ENCODE results near the gene NBPF1. TPM values are rescaled to one million over a fixed set of nuclear protein-coding genes. Genes with fewer than 3 reads are reported as not detected.
"Not testable (repeated sequence)": the region's sequence is repeated elsewhere in the genome, so short reads cannot be mapped to it uniquely, and the experiment has no call there.

NBPF1 gene
- total RNA-seq, 3 donors from 2014 or later: 36.7 to 53.9 (median 42.7) TPM

DNA sequence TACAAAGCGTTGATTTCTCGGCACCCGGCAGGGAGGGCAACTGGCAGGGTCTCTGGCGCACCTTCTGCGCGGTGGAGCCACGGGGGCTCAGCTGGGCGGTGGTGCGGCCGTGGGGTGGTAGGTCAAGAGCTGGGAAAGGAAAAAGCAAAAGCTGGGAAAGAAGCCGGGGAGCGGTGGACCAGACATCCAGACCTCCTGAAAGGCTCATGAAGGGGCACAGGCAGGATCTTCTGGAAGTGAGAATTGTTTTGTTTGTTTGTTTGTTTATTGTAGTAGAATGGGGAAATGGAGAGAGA is 92.1 kb downstream of the NBPF1 start:
- Histone ChIP-seq H3K4me3 (no peak overlapping the region), H3K4me1 (no peaks in the 10 kb centered on the region), H3K9me3 (no peaks in the 10 kb centered on the region), H3K27me3 (peaks cover 0 to 8% of the 10 kb centered on the region in 2 donors), H3K27ac (no peak overlapping the region), H3K36me3 (no peaks in the 10 kb centered on the region)
- TF ChIP-seq POLR2A (IDR thresholded peaks at IDR 0.05) (no peak), POLR2AphosphoS5 (IDR thresholded peaks at IDR 0.05) (no peak)
- TF ChIP-seq, protein P1, sequence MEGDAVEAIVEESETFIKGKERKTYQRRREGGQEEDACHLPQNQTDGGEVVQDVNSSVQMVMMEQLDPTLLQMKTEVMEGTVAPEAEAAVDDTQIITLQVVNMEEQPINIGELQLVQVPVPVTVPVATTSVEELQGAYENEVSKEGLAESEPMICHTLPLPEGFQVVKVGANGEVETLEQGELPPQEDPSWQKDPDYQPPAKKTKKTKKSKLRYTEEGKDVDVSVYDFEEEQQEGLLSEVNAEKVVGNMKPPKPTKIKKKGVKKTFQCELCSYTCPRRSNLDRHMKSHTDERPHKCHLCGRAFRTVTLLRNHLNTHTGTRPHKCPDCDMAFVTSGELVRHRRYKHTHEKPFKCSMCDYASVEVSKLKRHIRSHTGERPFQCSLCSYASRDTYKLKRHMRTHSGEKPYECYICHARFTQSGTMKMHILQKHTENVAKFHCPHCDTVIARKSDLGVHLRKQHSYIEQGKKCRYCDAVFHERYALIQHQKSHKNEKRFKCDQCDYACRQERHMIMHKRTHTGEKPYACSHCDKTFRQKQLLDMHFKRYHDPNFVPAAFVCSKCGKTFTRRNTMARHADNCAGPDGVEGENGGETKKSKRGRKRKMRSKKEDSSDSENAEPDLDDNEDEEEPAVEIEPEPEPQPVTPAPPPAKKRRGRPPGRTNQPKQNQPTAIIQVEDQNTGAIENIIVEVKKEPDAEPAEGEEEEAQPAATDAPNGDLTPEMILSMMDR (IDR thresholded peaks at IDR 0.05): no peak
- intact Hi-C loops (cut with DNase I; ENCODE audit: low total_unique reads): no loop called here
- DNase-seq (ENCODE audit: low spot score in 2 of 2): no peak

DNA sequence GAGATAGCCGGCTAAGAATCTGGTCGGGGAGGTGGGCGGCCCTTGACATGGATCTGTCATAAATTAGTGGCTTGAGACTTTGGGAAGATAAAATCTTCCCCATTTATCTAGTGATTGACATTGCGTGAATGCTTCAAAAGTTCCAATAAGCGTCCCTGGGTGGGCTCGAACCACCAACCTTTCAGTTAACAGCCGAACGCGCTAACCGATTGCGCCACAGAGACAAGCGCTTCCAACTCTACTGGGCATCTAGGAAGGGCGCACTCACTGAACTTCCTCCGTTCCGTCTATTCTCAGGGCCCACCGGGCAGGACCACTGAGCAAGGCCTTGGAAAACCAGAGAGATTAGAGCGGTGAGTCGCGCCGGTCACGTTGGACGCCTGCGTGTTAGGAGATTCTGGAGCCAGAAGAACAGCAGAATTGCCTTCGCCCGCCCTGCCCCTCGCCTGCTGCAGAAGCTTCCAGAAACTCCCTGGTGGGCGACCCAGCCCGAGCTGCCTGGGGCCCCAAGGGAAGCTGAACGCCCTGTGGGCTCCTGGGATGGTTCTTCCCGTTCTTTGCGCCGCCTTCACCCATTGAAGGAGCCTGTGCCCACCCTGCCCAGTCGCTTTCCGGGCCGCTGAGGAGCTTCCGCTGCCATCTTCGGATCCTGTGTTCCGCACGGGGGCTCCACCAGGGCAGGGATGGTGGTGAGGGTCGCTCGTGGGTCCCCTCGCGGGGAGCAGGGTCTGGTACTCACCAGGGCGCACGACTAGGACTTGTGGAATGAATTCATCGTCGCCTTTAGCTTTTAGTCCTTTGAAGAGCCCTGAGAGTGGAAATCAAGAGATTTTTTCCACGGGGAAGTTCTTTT is 92.7 kb downstream of the NBPF1 start:
- H3K27me3 ChIP-seq; H3K36me3 ChIP-seq; H3K27ac ChIP-seq; H3K9me3 ChIP-seq; intact Hi-C loops (cut with DNase I; ENCODE audit: low total_unique reads); H3K4me1 ChIP-seq; DNase-seq (ENCODE audit: low spot score in 2 of 2); H3K4me3 ChIP-seq: not testable (repeated sequence)

DNA sequence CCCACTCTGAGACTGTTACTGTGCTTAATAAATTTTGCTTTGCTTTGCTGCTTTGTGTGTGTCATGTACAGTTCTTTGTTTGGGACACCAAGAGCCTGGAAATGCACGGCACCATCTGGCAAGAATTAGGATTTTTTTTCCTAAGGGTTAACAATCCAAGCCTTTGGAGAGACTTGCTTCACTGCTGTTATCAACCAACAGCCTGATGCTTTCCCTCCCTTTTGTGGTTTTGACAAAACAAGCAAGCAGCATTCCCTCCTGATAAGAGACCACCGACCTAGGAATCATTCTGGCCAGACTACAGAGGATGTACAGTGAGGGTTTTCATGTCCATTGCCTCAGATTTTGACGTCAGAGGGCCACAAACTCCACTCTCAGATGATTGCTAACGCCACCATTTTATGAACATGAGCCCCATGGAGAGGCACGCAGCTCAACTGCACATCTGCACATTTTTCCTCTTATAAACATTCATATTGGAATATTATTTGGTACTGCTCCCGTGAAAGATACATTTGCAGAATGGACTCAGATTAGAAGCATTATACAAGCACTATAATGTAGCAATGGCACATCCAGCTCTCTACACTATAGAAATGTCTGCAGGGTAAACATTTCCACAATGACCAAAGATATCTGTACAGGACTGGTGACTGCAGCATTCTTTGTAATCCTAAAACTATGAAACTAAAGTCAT is 94.0 kb downstream of the NBPF1 start:
- H3K4me3 ChIP-seq; DNase-seq (ENCODE audit: low spot score in 2 of 2); H3K9me3 ChIP-seq; H3K36me3 ChIP-seq; H3K4me1 ChIP-seq; H3K27me3 ChIP-seq; intact Hi-C loops (cut with DNase I; ENCODE audit: low total_unique reads); H3K27ac ChIP-seq: not testable (repeated sequence)

- DNase-seq (ENCODE audit: low spot score in 2 of 2); H3K27ac ChIP-seq; H3K4me1 ChIP-seq; intact Hi-C loops (cut with DNase I; ENCODE audit: low total_unique reads); H3K4me3 ChIP-seq; H3K9me3 ChIP-seq; H3K36me3 ChIP-seq; H3K27me3 ChIP-seq: not testable (repeated sequence)
These were observed 94.5 kb downstream of the NBPF1 start for GRCh38 chr1:16518913-16519254.

GRCh38 chr1:16516694-16517410 is 96.5 kb downstream of the NBPF1 start:
- DNase-seq (ENCODE audit: low spot score in 2 of 2); H3K9me3 ChIP-seq; H3K4me1 ChIP-seq; intact Hi-C loops (cut with DNase I; ENCODE audit: low total_unique reads); H3K36me3 ChIP-seq; H3K27ac ChIP-seq; H3K27me3 ChIP-seq; H3K4me3 ChIP-seq: not testable (repeated sequence)

DNA sequence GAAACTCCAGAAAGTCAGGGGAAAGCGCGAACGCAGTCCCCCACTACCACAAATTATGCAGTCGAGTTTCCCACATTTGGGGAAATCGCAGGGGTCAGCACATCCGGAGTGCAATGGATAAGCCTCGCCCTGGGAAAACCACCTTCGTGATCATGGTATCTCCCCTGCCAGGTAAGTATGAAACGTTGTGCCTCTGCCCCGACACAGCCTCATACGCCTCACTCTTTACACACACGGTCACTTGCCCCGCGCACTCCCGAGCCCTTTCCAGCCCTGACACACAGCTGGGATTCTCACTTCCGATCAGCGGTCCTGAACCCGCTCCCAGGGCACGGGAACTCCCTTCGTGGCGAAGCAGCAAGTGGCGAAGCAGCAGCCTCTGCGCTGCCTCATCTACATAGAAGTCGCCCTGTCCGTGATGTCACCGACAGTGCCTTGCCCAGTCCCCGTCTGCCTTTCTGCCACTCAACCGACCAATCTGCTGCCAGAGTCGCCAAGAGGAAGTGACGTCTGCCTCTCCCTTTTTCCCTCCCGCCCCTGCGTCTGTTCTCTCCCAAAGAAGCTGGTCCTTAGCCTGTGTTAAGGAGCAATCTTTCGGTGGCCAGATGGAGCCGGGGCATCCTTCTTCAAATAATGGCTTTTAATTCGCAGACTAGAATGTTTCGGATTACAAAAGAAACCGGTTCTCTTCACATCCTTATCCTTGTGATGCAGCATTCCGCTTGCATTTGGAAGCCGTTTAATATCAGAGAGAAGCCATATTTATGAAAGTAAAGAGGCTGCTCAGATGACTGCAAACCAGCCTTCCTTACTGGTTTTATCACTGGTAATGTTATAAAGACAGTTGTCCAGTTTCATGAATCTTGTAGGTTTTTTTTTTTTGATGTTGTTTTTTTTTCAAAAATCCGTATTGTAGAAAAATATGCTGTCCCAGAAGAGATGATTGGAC is 99.0 kb downstream of the NBPF1 start, which contains the start of gene RNU1-1:
Gene RNU1-1, minus strand, starts transcription at position 179 of the 949 bp plus-strand sequence.
- intact Hi-C loops (cut with DNase I; ENCODE audit: low total_unique reads); H3K36me3 ChIP-seq; H3K4me1 ChIP-seq; H3K9me3 ChIP-seq; H3K27me3 ChIP-seq: not testable (repeated sequence)
- Histone ChIP-seq H3K4me3 (peak within 1 kb of the TSS in 2 of 3 donors; percentile 40 to 67), H3K27ac (peak within 1 kb of the TSS; percentile 69 to 94)
- peak in 1 of 2 donors; percentile 79 for DNase-seq (ENCODE audit: low spot score in 2 of 2)
- TF ChIP-seq POLR2AphosphoS5 (IDR thresholded peaks at IDR 0.05): peak in 2 of 3 donors; percentile 59 to 61

DNA sequence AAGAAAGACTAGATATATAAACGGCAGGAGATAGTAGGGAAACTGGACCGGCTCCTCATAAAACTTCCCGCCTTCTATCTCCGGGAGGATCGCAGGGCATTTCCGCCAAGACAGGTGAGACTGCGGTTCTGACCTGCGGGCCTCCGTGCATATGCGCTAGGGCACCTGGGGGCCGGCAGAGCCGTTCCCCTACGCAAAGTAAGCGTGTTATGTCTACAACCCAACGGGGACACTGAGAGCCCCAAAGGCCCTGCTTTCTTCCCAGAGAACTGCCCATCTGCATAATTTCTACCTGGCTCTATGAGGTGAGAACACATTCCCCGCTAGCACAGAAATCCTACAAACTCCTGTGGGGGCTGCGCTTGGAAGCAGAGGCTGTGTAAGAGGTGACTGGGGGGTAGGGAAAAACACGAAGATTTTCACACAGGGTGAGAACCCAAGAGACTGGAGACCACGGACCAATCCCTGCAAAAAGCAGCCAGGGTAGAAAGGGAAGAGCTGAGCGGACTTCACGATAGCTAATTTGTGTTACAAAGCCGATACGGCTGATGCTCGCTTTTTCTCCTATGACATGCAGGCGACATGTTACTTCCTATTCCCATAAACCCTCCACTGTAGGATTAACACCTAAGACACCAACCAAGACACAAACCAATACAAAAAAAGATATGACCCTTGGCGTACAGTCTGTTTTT is 99.8 kb downstream of the NBPF1 start:
- H3K27me3 ChIP-seq; H3K36me3 ChIP-seq; H3K9me3 ChIP-seq; H3K4me1 ChIP-seq; intact Hi-C loops (cut with DNase I; ENCODE audit: low total_unique reads): not testable (repeated sequence)
- peak; percentile 64 for TF ChIP-seq POLR2A (IDR thresholded peaks at IDR 0.05)
- peak overlapping the region; percentile 60 to 94 for H3K27ac ChIP-seq
- DNase-seq (ENCODE audit: low spot score in 2 of 2): peak in 1 of 2 donors; percentile 46
- peak overlapping the region in 2 of 3 donors; percentile 40 to 60 for H3K4me3 ChIP-seq

DNA sequence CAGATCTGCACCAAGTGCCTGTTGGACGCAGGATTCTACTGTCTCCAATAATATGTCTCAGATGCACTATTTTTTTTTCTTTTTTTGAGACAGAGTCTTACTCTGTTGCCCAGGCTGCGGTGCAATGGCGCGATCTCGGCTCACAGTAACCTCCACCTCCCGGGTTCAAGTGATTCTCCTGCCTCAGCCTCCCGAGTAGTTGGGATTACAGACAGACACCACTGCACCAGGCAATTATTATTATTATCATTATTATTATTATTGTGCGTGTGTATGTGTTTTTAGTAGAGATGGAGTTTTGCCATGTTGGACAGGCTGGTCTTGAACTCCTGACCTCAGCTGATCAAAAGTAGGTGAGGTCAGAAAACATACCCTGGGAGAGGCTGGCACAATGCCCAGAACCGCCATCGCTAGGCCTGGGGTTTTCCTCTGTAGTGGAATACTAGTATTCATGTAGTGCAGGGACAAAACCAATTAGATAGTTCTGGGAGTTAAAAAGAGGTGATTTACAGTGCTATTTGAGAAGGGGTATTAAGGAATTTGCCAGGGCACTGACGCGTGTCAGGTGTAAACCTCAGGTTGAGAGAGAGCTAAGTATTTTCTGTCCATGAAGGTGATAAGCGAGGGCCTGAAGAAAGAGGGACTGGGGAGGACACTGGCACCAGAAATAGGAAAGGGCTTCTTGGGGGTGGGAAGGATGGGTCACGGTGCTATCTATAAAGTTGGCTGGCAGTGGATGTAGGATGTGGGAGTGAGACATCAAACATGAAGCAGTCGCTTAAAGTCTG is 100.5 kb downstream of the NBPF1 start:
- intact Hi-C loops (cut with DNase I; ENCODE audit: low total_unique reads); H3K9me3 ChIP-seq; H3K27me3 ChIP-seq; DNase-seq (ENCODE audit: low spot score in 2 of 2); H3K4me1 ChIP-seq; H3K36me3 ChIP-seq: not testable (repeated sequence)
- Histone ChIP-seq H3K4me3 (peak overlapping the region in 1 of 3 donors; percentile 60), H3K27ac (peak overlapping the region in 1 of 2 donors; percentile 94)
